CD4-positive, alpha-beta T cell treated with Interleukin-6 at 100 ng/mL for 8 hours (primary cell): Measurements from ENCODE around the gene TMEM272.
"Not testable (repeated sequence)": the region's sequence is repeated elsewhere in the genome, so short reads cannot be mapped to it uniquely, and the experiment has no call there.

Experiments
- DNase-seq: peaks from one replicate; pipeline ENCODE4 v3.0.0-alpha.2; 2020; ENCODE audit warnings: mixed read lengths, low spot score

Gene TMEM272

GRCh38 chr13:51825165-51825592 is 19.8 kb downstream of the TMEM272 start:
- DNase-seq, result peak; percentile 66

- DNase-seq, result not testable (repeated sequence)
Measured at GRCh38 chr13:51824712-51825111, 20.3 kb downstream of the TMEM272 start.

- no peak for DNase-seq
Measured at GRCh38 chr13:51823863-51824262, 21.1 kb downstream of the TMEM272 start.

- no peak for DNase-seq
Measured at GRCh38 chr13:51823359-51823758, 21.6 kb downstream of the TMEM272 start.

- DNase-seq, result peak; percentile 39
Measured at GRCh38 chr13:51822106-51822815, 22.7 kb downstream of the TMEM272 start.

- DNase-seq, result peak; percentile 73
Measured at GRCh38 chr13:51821606-51822005, 23.4 kb downstream of the TMEM272 start.

- no peak for DNase-seq
Measured at GRCh38 chr13:51820016-51820597, 24.9 kb downstream of the TMEM272 start.

- DNase-seq, result no peak
Measured at GRCh38 chr13:51819544-51819943, 25.4 kb downstream of the TMEM272 start.

GRCh38 chr13:51818781-51819511 is 26.0 kb downstream of the TMEM272 start:
- peak; percentile 34 for DNase-seq

GRCh38 chr13:51818276-51818675 is 26.7 kb downstream of the TMEM272 start:
- no peak for DNase-seq

GRCh38 chr13:51817717-51818116 is 27.3 kb downstream of the TMEM272 start:
- DNase-seq, result no peak

- no peak for DNase-seq
Measured at GRCh38 chr13:51816604-51817249, 28.2 kb downstream of the TMEM272 start.

- no peak for DNase-seq
Measured at GRCh38 chr13:51815848-51816247, 29.1 kb downstream of the TMEM272 start.

- DNase-seq, result peak; percentile 74
Measured at GRCh38 chr13:51814825-51815650, 29.9 kb downstream of the TMEM272 start.

GRCh38 chr13:51814071-51814470 is 30.9 kb downstream of the TMEM272 start:
- no peak for DNase-seq

- no peak for DNase-seq
Measured at GRCh38 chr13:51811920-51812451, 33.0 kb downstream of the TMEM272 start.

GRCh38 chr13:51811046-51811445 is 33.9 kb downstream of the TMEM272 start:
- no peak for DNase-seq

- DNase-seq, result no peak
Measured at GRCh38 chr13:51808811-51809210, 36.2 kb downstream of the TMEM272 start.

- no peak for DNase-seq
Measured at GRCh38 chr13:51807041-51807440, 37.9 kb downstream of the TMEM272 start.

GRCh38 chr13:51806566-51806965 is 38.4 kb downstream of the TMEM272 start:
- DNase-seq, result no peak

- no peak for DNase-seq
Measured at GRCh38 chr13:51805925-51806324, 39.1 kb downstream of the TMEM272 start.
